ENCODE measurements around the gene SNX11.

- no peak for TF ChIP-seq CTCF (IDR thresholded peaks at IDR 0.05; ENCODE audit: insufficient read depth, low read length)
- TF ChIP-seq GABPA (IDR thresholded peaks at IDR 0.05; ENCODE audit: low read depth), result no peak
- no peak for TF ChIP-seq POLR2AphosphoS5 (IDR thresholded peaks at IDR 0.05; ENCODE audit: low read depth)
- TF ChIP-seq REST (IDR thresholded peaks at IDR 0.05; ENCODE audit: insufficient replicate concordance, low read depth), result no peak
Measured at GRCh38 chr17:48066192-48066591, 41.4 kb upstream of the SNX11 start.

All from HL-60 (cell line).